ENCODE results near the gene TMEM184C.

The TMEM184C gene

GRCh38 chr4:147638365-147638764 lies 21.2 kb downstream of the TMEM184C start:
- H3K27ac ChIP-seq, result no peak overlapping the region
- TF ChIP-seq ZFX (IDR thresholded peaks at IDR 0.05) (no peak), CTCF (conservative IDR thresholded peaks at IDR 0.05) (no peak)

GRCh38 chr4:147638942-147639341 lies 21.7 kb downstream of the TMEM184C start:
- TF ChIP-seq ZFX (IDR thresholded peaks at IDR 0.05), result no peak
- H3K27ac ChIP-seq, result no peak overlapping the region

GRCh38 chr4:147639388-147639787 lies 22.2 kb downstream of the TMEM184C start:
- TF ChIP-seq ZFX (IDR thresholded peaks at IDR 0.05), result no peak
- no peak for TF ChIP-seq CTCF (conservative IDR thresholded peaks at IDR 0.05)
- no peak overlapping the region for H3K27ac ChIP-seq

- no peak overlapping the region for H3K27ac ChIP-seq
- TF ChIP-seq CTCF (conservative IDR thresholded peaks at IDR 0.05) (no peak), ZFX (IDR thresholded peaks at IDR 0.05) (no peak)
Measured at GRCh38 chr4:147640331-147640730, 23.1 kb downstream of the TMEM184C start.

- H3K27ac ChIP-seq, result no peak overlapping the region
- no peak for TF ChIP-seq ZFX (IDR thresholded peaks at IDR 0.05)
- no peak for TF ChIP-seq CTCF (conservative IDR thresholded peaks at IDR 0.05)
Measured at GRCh38 chr4:147643616-147644015, 26.4 kb downstream of the TMEM184C start.

- TF ChIP-seq ZFX (IDR thresholded peaks at IDR 0.05), result no peak
- TF ChIP-seq CTCF (conservative IDR thresholded peaks at IDR 0.05), result no peak
- H3K27ac ChIP-seq, result no peak overlapping the region
Measured at GRCh38 chr4:147644471-147644870, 27.3 kb downstream of the TMEM184C start.

- no peak overlapping the region for H3K27ac ChIP-seq
- no peak for TF ChIP-seq ZFX (IDR thresholded peaks at IDR 0.05)
- no peak for TF ChIP-seq CTCF (conservative IDR thresholded peaks at IDR 0.05)
Measured at GRCh38 chr4:147645099-147645498, 27.9 kb downstream of the TMEM184C start.

- no peak overlapping the region for H3K27ac ChIP-seq
- TF ChIP-seq CTCF (conservative IDR thresholded peaks at IDR 0.05) (no peak), ZFX (IDR thresholded peaks at IDR 0.05) (no peak)
Measured at GRCh38 chr4:147648656-147649055, 31.5 kb downstream of the TMEM184C start.

All from C4-2B (cell line).